Brain microvascular endothelial cell (primary cell): ENCODE results near the gene NUP107.

Experiments
- DNase-seq: peaks from one replicate; pipeline ENCODE4 v3.0.0-alpha.2; 2020
- H3K27ac ChIP-seq: fragments of 250-450 bp; sonication (Bioruptor Pico); 2 replicates; pipeline ENCODE4 v1.5.1; 2020; ENCODE audit warnings: mild to moderate bottlenecking, moderate library complexity
- H3K27me3 ChIP-seq: fragments of 250-450 bp; sonication (Bioruptor Pico); replicated peaks from 2 replicates; pipeline ENCODE4 v1.5.1; 2020; ENCODE audit warnings: mild to moderate bottlenecking
- H3K36me3 ChIP-seq: fragments of 250-450 bp; sonication (Bioruptor Pico); replicated peaks from 2 replicates; pipeline ENCODE4 v1.5.1; 2020; ENCODE audit warnings: mild to moderate bottlenecking
- H3K4me3 ChIP-seq: 2 replicates; pipeline ENCODE4 v1.5.1; 2011; ENCODE audit warnings: low read depth, mild to moderate bottlenecking, control low read depth, low read length, moderate library complexity
- in situ Hi-C: cut with HindIII; loops from 2 replicates; pipeline ENCODE4 v1.10.0; 2017; ENCODE audit warnings: low sequenced_read_pairs, low pct_ligation_motif_present
- TF ChIP-seq, protein P1 (sequence below): IDR thresholded peaks from 2 replicates; pipeline ENCODE4 v1.5.1; 2011; ENCODE audit warnings: low read depth, mild to moderate bottlenecking, moderate library complexity, low read length, control low read depth, inconsistent platforms; ENCODE audit errors: missing control alignments

Gene NUP107

DNA sequence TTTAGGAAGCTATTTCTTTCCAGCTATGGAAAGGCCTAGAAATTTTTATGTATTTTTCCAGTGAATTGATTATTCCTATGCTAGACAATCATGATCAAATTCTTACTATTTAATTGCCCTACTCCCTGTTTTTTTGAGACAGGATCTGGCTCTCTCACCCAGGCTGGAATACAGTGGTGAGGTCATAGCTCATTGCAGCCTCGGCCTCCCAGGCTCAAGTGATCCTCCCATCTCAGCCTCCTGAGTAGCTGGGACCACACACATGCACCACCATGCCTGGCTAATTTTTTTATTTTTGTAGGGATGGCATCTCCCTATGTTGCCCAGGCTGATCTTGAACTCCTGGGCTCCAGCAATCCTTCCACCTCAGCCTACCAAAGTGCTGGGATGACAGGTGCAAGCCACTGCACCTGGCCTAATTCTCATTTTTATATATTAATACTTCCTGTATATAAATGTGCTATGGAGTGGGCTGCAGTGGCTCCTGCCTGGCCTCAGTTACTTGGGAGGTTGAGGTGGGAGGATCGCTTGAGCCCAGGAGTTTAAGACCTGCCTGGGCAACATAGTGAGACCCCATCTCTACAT lies 105.2 kb downstream of the NUP107 start:
- H3K4me3 ChIP-seq = no peak overlapping the region
- H3K27ac ChIP-seq = no peak overlapping the region
- in situ Hi-C loops = no loop called here
- no peaks in the 10 kb centered on the region for H3K27me3 ChIP-seq
- no peak for DNase-seq
- no peaks in the 10 kb centered on the region for H3K36me3 ChIP-seq
- TF ChIP-seq, protein P1, sequence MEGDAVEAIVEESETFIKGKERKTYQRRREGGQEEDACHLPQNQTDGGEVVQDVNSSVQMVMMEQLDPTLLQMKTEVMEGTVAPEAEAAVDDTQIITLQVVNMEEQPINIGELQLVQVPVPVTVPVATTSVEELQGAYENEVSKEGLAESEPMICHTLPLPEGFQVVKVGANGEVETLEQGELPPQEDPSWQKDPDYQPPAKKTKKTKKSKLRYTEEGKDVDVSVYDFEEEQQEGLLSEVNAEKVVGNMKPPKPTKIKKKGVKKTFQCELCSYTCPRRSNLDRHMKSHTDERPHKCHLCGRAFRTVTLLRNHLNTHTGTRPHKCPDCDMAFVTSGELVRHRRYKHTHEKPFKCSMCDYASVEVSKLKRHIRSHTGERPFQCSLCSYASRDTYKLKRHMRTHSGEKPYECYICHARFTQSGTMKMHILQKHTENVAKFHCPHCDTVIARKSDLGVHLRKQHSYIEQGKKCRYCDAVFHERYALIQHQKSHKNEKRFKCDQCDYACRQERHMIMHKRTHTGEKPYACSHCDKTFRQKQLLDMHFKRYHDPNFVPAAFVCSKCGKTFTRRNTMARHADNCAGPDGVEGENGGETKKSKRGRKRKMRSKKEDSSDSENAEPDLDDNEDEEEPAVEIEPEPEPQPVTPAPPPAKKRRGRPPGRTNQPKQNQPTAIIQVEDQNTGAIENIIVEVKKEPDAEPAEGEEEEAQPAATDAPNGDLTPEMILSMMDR = no peak

DNA sequence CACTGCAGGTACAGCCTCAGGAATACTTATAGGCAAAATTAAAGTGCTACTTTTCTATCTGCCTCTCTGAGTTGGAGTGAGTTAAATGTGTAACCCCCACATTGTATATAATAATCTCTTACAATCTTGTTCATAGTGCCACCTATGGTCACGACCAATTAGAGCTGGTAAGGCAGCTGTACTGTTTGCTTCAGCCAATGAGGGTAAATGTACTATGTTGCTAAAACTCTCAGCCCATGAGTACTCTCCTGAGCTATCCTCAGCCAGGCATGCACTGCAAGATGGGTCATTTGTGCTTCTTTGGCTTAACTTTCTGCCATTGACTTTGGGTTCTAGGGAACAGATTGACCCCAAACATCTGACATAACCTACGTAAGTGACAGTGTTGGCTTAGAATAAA lies 106.2 kb downstream of the NUP107 start:
- DNase-seq = peak; percentile 51

DNA sequence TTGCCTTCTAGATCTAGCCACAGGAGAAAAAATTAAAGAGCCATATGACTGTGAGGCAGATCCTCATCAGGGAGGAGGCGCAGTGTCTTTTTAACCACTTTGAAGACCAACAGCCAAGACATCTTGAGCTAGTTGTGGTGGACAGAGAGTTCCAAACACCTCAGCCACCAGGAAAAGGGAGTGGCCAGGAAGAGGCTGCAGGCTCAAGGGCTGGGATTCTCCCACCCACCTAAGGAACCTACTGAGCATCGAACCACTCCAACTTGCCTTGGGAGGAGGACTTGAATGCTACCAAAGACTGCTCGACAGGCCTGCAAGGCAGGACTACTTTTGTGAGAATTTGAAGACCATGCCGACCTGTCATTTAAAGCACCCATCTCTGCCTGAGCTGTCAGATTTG lies 106.7 kb downstream of the NUP107 start:
- Histone ChIP-seq H3K27me3 (no peaks in the 10 kb centered on the region), H3K4me3 (no peak overlapping the region), H3K36me3 (no peaks in the 10 kb centered on the region), H3K27ac (no peak overlapping the region)
- in situ Hi-C loops = no loop called here
- no peak for DNase-seq
- TF ChIP-seq, protein P1 = no peak

More for the DNA sequence above, 106.2 kb downstream of the NUP107 start:
- H3K36me3 ChIP-seq = no peaks in the 10 kb centered on the region
- TF ChIP-seq, protein P1 = no peak
- no peaks in the 10 kb centered on the region for H3K27me3 ChIP-seq
- in situ Hi-C loops = no loop called here
- H3K4me3 ChIP-seq = no peak overlapping the region
- H3K27ac ChIP-seq = no peak overlapping the region

DNA sequence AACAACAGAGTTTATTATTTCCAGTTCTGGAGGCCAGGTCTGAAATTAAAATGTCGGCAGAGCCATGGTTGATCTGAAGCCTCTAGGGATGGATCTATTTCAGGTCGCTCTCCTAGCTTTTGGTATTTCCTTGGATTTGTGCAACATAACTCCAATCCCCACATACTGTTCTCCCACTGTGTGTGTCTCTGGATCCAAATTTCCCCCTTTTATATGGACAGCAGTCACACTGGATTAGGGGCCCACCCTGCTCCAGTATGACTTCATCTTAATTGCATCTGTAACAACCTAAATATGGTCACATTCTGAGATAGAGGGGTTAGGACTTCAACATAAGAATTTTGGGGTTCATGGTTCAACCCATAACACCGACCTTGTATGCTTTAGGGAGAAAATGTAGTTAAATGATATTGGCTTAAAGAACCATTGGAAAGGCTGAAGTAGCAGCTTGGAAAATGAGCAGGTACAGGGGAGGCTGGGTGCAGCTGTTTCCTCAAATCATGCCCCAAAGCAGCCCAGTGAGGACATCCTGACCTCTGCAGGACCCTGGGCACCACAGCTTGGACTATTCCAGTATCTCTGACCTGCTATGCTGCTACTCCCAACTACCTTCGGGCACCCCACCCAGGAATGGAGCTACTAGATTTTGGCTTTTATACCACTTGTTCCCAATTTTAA lies 107.3 kb downstream of the NUP107 start:
- Histone ChIP-seq H3K27ac (no peak overlapping the region), H3K4me3 (no peak overlapping the region), H3K27me3 (no peaks in the 10 kb centered on the region), H3K36me3 (no peaks in the 10 kb centered on the region)
- TF ChIP-seq, protein P1 = no peak
- DNase-seq = no peak
- in situ Hi-C loops = no loop called here

DNA sequence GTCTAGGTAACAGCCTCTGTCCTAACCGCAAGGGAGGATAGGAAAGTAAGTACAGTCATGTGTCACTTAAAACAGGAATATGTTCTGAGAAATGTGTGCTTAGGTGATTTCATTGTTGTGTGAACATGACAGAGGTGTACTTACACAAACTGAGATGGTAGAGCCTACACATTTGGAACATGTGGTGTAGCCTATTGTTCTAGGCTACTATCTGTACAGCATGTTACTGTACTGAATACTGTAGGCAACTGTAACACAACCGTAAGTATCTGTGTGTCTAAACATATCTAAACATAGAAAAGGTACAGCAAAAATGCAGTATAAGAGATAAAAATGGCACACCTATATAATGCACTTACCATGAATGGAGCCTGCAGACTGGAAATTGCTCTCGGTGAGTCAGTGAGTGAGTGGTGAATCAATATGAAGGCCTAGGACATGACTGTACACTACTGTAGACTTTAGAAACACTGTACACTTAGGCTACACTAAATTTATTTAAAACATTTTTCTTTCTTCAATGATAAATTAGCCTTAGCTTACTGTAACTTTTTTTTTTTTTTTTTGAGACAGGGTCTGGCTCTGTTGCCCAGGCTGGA lies 108.0 kb downstream of the NUP107 start:
- H3K27ac ChIP-seq = no peak overlapping the region
- DNase-seq = peak; percentile 73
- in situ Hi-C loops = no loop called here
- no peaks in the 10 kb centered on the region for H3K27me3 ChIP-seq
- TF ChIP-seq, protein P1 = no peak
- no peaks in the 10 kb centered on the region for H3K36me3 ChIP-seq
- no peak overlapping the region for H3K4me3 ChIP-seq
